ENCODE data around the gene FAM171A1.
"Not testable (repeated sequence)": the region's sequence is repeated elsewhere in the genome, so short reads cannot be mapped to it uniquely, and the experiment has no call there.

DNA sequence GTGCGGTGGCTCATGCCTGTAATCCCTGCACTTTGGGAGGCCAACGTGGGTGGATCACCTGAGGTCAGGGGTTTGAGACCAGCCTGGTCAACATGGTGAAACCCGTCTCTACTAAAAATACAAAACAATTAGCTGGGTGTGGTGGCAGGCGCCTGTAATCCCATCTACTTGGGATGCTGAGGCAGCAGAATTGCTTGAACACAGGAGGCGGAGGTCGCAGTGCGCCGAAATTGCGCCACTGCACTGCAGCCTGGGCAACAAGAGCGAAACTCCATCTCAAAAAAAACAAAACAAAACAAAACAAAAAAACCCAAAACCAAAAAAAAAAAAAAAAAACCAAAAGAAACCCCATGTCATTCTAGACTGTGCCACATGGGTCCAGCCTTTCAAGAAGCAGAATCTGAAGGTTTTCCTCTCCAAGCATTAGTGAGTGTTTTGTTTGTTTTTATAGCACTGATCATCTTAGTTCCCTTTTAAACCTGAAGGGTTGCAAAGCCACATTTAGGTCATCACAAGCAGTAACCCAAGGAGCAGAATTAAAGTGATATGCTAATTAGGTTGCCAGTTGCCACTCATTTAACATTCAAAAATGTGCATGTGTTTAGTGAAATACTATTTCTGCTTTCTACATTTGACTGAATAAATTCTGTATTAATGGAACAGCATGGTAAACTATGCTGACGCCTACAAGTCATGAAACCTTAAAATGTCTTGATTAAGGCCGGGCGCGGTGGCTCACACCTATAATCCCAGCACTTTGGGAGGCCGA is 68.7 kb downstream of the FAM171A1 start:
- TF ChIP-seq, protein P1, sequence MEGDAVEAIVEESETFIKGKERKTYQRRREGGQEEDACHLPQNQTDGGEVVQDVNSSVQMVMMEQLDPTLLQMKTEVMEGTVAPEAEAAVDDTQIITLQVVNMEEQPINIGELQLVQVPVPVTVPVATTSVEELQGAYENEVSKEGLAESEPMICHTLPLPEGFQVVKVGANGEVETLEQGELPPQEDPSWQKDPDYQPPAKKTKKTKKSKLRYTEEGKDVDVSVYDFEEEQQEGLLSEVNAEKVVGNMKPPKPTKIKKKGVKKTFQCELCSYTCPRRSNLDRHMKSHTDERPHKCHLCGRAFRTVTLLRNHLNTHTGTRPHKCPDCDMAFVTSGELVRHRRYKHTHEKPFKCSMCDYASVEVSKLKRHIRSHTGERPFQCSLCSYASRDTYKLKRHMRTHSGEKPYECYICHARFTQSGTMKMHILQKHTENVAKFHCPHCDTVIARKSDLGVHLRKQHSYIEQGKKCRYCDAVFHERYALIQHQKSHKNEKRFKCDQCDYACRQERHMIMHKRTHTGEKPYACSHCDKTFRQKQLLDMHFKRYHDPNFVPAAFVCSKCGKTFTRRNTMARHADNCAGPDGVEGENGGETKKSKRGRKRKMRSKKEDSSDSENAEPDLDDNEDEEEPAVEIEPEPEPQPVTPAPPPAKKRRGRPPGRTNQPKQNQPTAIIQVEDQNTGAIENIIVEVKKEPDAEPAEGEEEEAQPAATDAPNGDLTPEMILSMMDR (conservative IDR thresholded peaks at IDR 0.05): not testable (repeated sequence)
- TF ChIP-seq ZFX (IDR thresholded peaks at IDR 0.05): not testable (repeated sequence)

All from C4-2B (cell line).